ENCODE measurements around the gene ZNF593. TPM values are rescaled to one million over a fixed set of nuclear protein-coding genes. Genes with fewer than 3 reads are reported as not detected.

The ZNF593 gene
- total and polyA plus RNA-seq, 9 of the 15 experiments (the other 6 are each of a cell fraction or from before 2014, with no cell fraction given): 9.8 to 334 (median 48.2) TPM

DNA sequence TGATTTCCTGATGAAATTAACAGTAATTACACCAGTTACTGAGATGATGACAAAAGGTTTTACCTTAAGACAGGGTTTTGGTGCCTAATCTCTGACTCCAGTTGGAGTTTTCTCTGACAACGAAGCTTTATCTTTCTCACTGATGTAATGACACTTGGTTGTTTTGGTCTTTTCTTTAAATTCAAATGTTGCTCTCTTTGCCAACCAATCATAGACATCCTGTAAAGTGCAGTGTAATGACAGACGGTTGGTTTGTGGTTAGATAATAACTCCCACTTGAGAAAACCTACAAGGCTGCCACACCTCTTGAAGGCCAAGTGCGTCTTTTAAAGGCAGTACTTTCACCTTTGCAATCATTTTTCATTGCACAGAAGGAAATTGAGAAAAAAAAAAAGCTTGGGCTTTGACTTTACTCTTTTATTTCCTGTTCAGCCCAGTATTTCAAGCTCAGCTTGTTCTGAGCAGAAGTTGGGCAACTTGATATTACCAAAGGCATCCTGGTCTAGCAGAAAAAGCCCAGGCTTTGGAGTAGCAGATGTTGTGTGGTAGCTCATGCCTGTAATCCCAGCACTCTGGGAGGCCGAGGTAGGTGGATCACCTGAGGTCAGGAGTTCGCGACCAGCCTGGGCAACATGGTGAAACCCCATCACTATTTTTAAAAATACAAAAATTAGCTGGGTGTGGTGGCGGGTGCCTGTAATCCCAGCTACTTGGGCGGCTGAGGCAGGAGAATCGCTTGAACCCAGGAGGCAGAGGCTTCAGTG is 43.2 kb upstream of the ZNF593 start (continued):
- TF ChIP-seq, protein P1, sequence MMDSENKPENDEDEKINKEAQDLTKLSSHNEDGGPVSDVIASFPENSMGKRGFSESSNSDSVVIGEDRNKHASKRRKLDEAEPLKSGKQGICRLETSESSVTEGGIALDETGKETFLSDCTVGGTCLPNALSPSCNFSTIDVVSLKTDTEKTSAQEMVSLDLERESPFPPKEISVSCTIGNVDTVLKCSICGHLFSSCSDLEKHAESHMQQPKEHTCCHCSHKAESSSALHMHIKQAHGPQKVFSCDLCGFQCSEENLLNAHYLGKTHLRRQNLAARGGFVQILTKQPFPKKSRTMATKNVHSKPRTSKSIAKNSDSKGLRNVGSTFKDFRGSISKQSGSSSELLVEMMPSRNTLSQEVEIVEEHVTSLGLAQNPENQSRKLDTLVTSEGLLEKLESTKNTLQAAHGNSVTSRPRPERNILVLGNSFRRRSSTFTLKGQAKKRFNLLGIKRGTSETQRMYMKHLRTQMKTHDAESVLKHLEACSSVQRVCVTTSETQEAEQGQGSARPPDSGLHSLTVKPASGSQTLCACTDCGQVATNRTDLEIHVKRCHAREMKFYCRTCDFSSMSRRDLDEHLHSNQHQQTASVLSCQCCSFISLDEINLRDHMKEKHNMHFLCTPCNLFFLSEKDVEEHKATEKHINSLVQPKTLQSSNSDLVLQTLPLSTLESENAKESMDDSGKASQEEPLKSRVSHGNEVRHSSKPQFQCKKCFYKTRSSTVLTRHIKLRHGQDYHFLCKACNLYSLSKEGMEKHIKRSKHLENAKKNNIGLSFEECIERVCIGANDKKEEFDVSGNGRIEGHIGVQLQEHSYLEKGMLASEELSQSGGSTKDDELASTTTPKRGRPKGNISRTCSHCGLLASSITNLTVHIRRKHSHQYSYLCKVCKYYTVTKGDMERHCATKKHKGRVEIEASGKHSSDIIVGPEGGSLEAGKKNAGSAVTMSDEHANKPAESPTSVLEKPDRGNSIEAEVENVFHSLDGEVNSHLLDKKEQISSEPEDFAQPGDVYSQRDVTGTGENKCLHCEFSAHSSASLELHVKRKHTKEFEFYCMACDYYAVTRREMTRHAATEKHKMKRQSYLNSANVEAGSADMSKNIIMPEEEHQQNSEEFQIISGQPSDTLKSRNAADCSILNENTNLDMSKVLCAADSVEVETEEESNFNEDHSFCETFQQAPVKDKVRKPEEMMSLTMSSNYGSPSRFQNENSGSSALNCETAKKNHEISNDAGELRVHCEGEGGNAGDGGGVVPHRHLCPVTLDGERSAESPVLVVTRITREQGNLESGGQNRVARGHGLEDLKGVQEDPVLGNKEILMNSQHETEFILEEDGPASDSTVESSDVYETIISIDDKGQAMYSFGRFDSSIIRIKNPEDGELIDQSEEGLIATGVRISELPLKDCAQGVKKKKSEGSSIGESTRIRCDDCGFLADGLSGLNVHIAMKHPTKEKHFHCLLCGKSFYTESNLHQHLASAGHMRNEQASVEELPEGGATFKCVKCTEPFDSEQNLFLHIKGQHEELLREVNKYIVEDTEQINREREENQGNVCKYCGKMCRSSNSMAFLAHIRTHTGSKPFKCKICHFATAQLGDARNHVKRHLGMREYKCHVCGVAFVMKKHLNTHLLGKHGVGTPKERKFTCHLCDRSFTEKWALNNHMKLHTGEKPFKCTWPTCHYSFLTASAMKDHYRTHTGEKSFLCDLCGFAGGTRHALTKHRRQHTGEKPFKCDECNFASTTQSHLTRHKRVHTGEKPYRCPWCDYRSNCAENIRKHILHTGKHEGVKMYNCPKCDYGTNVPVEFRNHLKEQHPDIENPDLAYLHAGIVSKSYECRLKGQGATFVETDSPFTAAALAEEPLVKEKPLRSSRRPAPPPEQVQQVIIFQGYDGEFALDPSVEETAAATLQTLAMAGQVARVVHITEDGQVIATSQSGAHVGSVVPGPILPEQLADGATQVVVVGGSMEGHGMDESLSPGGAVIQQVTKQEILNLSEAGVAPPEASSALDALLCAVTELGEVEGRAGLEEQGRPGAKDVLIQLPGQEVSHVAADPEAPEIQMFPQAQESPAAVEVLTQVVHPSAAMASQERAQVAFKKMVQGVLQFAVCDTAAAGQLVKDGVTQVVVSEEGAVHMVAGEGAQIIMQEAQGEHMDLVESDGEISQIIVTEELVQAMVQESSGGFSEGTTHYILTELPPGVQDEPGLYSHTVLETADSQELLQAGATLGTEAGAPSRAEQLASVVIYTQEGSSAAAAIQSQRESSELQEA (IDR thresholded peaks at IDR 0.05; ENCODE audit: low read depth): peak; percentile 32; the same call in 1 of the 2 replicates
- TF ChIP-seq ZBTB8A (IDR thresholded peaks at IDR 0.05; ENCODE audit: partially characterized antibody) (no peak), ATF7 (IDR thresholded peaks at IDR 0.05) (peak; percentile 98), TAF9B (IDR thresholded peaks at IDR 0.05; ENCODE audit: partially characterized antibody) (peak; percentile 95), IRF2 (CRISPR knock-in tag; IDR thresholded peaks at IDR 0.05) (no peak)
- TF ChIP-seq, protein P2, sequence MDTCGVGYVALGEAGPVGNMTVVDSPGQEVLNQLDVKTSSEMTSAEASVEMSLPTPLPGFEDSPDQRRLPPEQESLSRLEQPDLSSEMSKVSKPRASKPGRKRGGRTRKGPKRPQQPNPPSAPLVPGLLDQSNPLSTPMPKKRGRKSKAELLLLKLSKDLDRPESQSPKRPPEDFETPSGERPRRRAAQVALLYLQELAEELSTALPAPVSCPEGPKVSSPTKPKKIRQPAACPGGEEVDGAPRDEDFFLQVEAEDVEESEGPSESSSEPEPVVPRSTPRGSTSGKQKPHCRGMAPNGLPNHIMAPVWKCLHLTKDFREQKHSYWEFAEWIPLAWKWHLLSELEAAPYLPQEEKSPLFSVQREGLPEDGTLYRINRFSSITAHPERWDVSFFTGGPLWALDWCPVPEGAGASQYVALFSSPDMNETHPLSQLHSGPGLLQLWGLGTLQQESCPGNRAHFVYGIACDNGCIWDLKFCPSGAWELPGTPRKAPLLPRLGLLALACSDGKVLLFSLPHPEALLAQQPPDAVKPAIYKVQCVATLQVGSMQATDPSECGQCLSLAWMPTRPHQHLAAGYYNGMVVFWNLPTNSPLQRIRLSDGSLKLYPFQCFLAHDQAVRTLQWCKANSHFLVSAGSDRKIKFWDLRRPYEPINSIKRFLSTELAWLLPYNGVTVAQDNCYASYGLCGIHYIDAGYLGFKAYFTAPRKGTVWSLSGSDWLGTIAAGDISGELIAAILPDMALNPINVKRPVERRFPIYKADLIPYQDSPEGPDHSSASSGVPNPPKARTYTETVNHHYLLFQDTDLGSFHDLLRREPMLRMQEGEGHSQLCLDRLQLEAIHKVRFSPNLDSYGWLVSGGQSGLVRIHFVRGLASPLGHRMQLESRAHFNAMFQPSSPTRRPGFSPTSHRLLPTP (IDR thresholded peaks at IDR 0.05; ENCODE audit: borderline replicate concordance, extremely low read depth, insufficient read length): no peak
- TF ChIP-seq, protein P3, sequence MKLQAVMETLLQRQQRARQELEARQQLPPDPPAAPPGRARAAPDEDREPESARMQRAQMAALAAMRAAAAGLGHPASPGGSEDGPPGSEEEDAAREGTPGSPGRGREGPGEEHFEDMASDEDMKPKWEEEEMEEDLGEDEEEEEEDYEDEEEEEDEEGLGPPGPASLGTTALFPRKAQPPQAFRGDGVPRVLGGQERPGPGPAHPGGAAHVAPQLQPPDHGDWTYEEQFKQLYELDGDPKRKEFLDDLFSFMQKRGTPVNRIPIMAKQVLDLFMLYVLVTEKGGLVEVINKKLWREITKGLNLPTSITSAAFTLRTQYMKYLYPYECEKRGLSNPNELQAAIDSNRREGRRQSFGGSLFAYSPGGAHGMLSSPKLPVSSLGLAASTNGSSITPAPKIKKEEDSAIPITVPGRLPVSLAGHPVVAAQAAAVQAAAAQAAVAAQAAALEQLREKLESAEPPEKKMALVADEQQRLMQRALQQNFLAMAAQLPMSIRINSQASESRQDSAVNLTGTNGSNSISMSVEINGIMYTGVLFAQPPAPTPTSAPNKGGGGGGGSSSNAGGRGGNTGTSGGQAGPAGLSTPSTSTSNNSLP (IDR thresholded peaks at IDR 0.05; ENCODE audit: borderline replicate concordance, low read depth, low read length): peak; percentile 90
- TF ChIP-seq, protein P4, sequence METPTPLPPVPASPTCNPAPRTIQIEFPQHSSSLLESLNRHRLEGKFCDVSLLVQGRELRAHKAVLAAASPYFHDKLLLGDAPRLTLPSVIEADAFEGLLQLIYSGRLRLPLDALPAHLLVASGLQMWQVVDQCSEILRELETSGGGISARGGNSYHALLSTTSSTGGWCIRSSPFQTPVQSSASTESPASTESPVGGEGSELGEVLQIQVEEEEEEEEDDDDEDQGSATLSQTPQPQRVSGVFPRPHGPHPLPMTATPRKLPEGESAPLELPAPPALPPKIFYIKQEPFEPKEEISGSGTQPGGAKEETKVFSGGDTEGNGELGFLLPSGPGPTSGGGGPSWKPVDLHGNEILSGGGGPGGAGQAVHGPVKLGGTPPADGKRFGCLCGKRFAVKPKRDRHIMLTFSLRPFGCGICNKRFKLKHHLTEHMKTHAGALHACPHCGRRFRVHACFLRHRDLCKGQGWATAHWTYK (CRISPR knock-in tag; IDR thresholded peaks at IDR 0.05): 0 out of 2 replicates have a peak, but pooled peaks have one; percentile 50
- TF ChIP-seq, protein P5, sequence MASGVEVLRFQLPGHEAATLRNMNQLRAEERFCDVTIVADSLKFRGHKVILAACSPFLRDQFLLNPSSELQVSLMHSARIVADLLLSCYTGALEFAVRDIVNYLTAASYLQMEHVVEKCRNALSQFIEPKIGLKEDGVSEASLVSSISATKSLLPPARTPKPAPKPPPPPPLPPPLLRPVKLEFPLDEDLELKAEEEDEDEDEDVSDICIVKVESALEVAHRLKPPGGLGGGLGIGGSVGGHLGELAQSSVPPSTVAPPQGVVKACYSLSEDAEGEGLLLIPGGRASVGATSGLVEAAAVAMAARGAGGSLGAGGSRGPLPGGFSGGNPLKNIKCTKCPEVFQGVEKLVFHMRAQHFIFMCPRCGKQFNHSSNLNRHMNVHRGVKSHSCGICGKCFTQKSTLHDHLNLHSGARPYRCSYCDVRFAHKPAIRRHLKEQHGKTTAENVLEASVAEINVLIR (CRISPR knock-in tag; IDR thresholded peaks at IDR 0.05): peak; percentile 53; the same call in 1 of the 2 replicates
- TF ChIP-seq, protein P6, sequence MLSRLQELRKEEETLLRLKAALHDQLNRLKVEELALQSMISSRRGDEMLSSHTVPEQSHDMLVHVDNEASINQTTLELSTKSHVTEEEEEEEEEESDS (CRISPR knock-in tag; IDR thresholded peaks at IDR 0.05): no peak
